Neural progenitor cell (in vitro differentiated cells): ENCODE results near the gene ZSCAN9. TPM values are rescaled to one million over a fixed set of nuclear protein-coding genes. Genes with fewer than 3 reads are reported as not detected.

Source experiments
- DNase-seq: peaks from one replicate; pipeline ENCODE4 v3.0.0-alpha.2; 2016; ENCODE audit warnings: low spot score
- H2AFZ ChIP-seq: fragments of 200-600 bp; sonication (generic); replicated peaks from 2 replicates; pipeline ENCODE4 v1.6.1; 2016; ENCODE audit warnings: antibody characterized with exemption
- H3F3A ChIP-seq: fragments of 200-600 bp; sonication (generic); 2 replicates; pipeline ENCODE4 v1.6.1; 2016; ENCODE audit warnings: antibody characterized with exemption, low read depth
- H3K27ac ChIP-seq: fragments of 200-600 bp; sonication (generic); 2 replicates; pipeline ENCODE4 v1.5.1; 2016; ENCODE audit warnings: mild to moderate bottlenecking
- H3K27me3 ChIP-seq: fragments of 200-600 bp; sonication (generic); 2 replicates; pipeline ENCODE4 v1.6.1; 2016; ENCODE audit warnings: mild to moderate bottlenecking, moderate library complexity
- H3K36me3 ChIP-seq: fragments of 200-600 bp; sonication (generic); 2 replicates; pipeline ENCODE4 v1.5.1; 2016
- H3K4me1 ChIP-seq: fragments of 200-600 bp; sonication (generic); 2 replicates; pipeline ENCODE4 v1.6.1; 2016; ENCODE audit warnings: mixed run types
- H3K4me2 ChIP-seq: fragments of 200-600 bp; sonication (generic); 2 replicates; pipeline ENCODE4 v1.6.1; 2016
- H3K4me3 ChIP-seq: fragments of 200-600 bp; sonication (generic); 2 replicates; pipeline ENCODE4 v1.5.1; 2016
- H3K79me2 ChIP-seq: fragments of 200-600 bp; sonication (generic); 2 replicates; pipeline ENCODE4 v1.6.1; 2016; ENCODE audit warnings: low read depth
- H3K9ac ChIP-seq: fragments of 200-600 bp; sonication (generic); 2 replicates; pipeline ENCODE4 v1.6.1; 2016
- H3K9me3 ChIP-seq: fragments of 200-600 bp; sonication (generic); 2 replicates; pipeline ENCODE4 v1.5.1; 2016; ENCODE audit warnings: low read depth
- H4K20me1 ChIP-seq: fragments of 200-600 bp; sonication (generic); 2 replicates; pipeline ENCODE4 v1.6.1; 2016; ENCODE audit warnings: low read depth
- H3K27ac Mint-ChIP-seq: 3 replicates; pipeline ENCODE4 v1.8.0; 2021; ENCODE audit warnings: mixed read lengths
- H3K27me3 Mint-ChIP-seq: 2 replicates; pipeline ENCODE4 v1.8.0; 2022; ENCODE audit warnings: low read depth, mild to moderate bottlenecking, inconsistent platforms, moderate library complexity, mixed read lengths; ENCODE audit not compliant: insufficient read depth
- H3K36me3 Mint-ChIP-seq: 3 replicates; pipeline ENCODE4 v1.8.0; 2021; ENCODE audit warnings: mixed read lengths
- H3K4me1 Mint-ChIP-seq: 3 replicates; pipeline ENCODE4 v1.8.0; 2021; ENCODE audit warnings: mixed read lengths
- H3K4me3 Mint-ChIP-seq: 3 replicates; pipeline ENCODE4 v1.8.0; 2021; ENCODE audit warnings: mild to moderate bottlenecking, moderate library complexity, mixed read lengths
- H3K9me3 Mint-ChIP-seq: 3 replicates; pipeline ENCODE4 v1.8.0; 2020; ENCODE audit warnings: mixed read lengths
- CTCF ChIP-seq: fragments of 200-600 bp; sonication (generic); IDR thresholded peaks from 2 replicates; pipeline ENCODE4 v1.5.1; 2017; ENCODE audit warnings: antibody characterized with exemption, mild to moderate bottlenecking
- EZH2 ChIP-seq: fragments of 200-600 bp; sonication (generic); IDR thresholded peaks from 2 replicates; pipeline ENCODE4 v1.6.1; 2017; ENCODE audit warnings: antibody characterized with exemption, mild to moderate bottlenecking, moderate library complexity
- EZH2phosphoT487 ChIP-seq: fragments of 200-600 bp; sonication (generic); IDR thresholded peaks from 2 replicates; pipeline ENCODE4 v1.6.1; 2017; ENCODE audit warnings: antibody characterized with exemption
- total RNA-seq: library from RNA; depleted of rRNA; stranded (reverse); fragments of >200 nt; gene quantifications from 2 replicates; pipeline ENCODE4 v1.2.3, GENCODE V29; 2015; ENCODE audit warnings: low replicate concordance

ZSCAN9 gene
- total RNA-seq, 1 donor from 2014 or later: 34.6 TPM

- H3K27me3 ChIP-seq: peaks cover 14% of the 10 kb centered on the region
- H3K27me3 Mint-ChIP-seq: no peaks in the 10 kb centered on the region
- no peaks in the 10 kb centered on the region for H3K79me2 ChIP-seq
- no peak for DNase-seq
- H3K9me3 Mint-ChIP-seq: peaks cover 3% of the 10 kb centered on the region
- H3K36me3 ChIP-seq: no peaks in the 10 kb centered on the region
- no peak overlapping the region for H3K4me3 ChIP-seq
- no peak overlapping the region for H3K27ac ChIP-seq
- no peak for TF ChIP-seq CTCF
- TF ChIP-seq EZH2phosphoT487: no peak
- no peak for TF ChIP-seq EZH2
- H3K36me3 Mint-ChIP-seq: no peaks in the 10 kb centered on the region
- H2AFZ ChIP-seq: no peak overlapping the region
- H3K4me2 ChIP-seq: no peak overlapping the region
- no peak overlapping the region for H3K9ac ChIP-seq
- peaks cover 9% of the 10 kb centered on the region for H3F3A ChIP-seq
- H3K27ac Mint-ChIP-seq: no peak overlapping the region
- peaks cover 8% of the 10 kb centered on the region for H3K4me1 ChIP-seq
- H3K4me3 Mint-ChIP-seq: no peak overlapping the region
- H4K20me1 ChIP-seq: no peaks in the 10 kb centered on the region
- H3K9me3 ChIP-seq: no peaks in the 10 kb centered on the region
- H3K4me1 Mint-ChIP-seq: peaks cover 5% of the 10 kb centered on the region
These were observed 32.0 kb downstream of the ZSCAN9 start for GRCh38 chr6:28257042-28257441.

GRCh38 chr6:28258877-28259777 lies 34.1 kb downstream of the ZSCAN9 start, which contains the start of gene NKAPL:
Gene NKAPL (plus strand): TSS chr6:28259297. CDS start chr6:28259372, 75 bp downstream.
- Histone ChIP-seq H2AFZ (peak within 1 kb of the TSS; percentile 26), H3K9me3 (no peaks in the 10 kb centered on the region), H4K20me1 (no peaks in the 10 kb centered on the region), H3K4me3 (no peak within 1 kb of the TSS), H3K9ac (no peak within 1 kb of the TSS), H3F3A (peaks cover 9% of the 10 kb centered on the region), H3K79me2 (no peaks in the 10 kb centered on the region), H3K4me2 (no peak within 1 kb of the TSS), H3K27me3 (peaks cover 31% of the 10 kb centered on the region), H3K27ac (no peak within 1 kb of the TSS), H3K36me3 (no peaks in the 10 kb centered on the region), H3K4me1 (peaks cover 8% of the 10 kb centered on the region)
- Mint-ChIP-seq H3K27ac (no peak within 1 kb of the TSS), H3K4me3 (no peak within 1 kb of the TSS), H3K36me3 (no peaks in the 10 kb centered on the region), H3K27me3 (no peaks in the 10 kb centered on the region), H3K9me3 (peaks cover 3% of the 10 kb centered on the region), H3K4me1 (no peaks in the 10 kb centered on the region)
- no peak for DNase-seq
- no peak for TF ChIP-seq EZH2
- TF ChIP-seq EZH2phosphoT487: no peak
- TF ChIP-seq CTCF: no peak

- Histone ChIP-seq H2AFZ (no peak overlapping the region), H3K4me2 (no peak overlapping the region), H3K4me1 (peaks cover 22% of the 10 kb centered on the region), H4K20me1 (no peaks in the 10 kb centered on the region), H3K9me3 (no peaks in the 10 kb centered on the region), H3K4me3 (no peak overlapping the region), H3K36me3 (no peaks in the 10 kb centered on the region), H3K27ac (no peak overlapping the region), H3F3A (peaks cover 9% of the 10 kb centered on the region), H3K9ac (no peak overlapping the region), H3K27me3 (peaks cover 36% of the 10 kb centered on the region), H3K79me2 (peaks cover 18% of the 10 kb centered on the region)
- no peak for TF ChIP-seq EZH2
- H3K27ac Mint-ChIP-seq: no peak overlapping the region
- H3K4me3 Mint-ChIP-seq: no peak overlapping the region
- DNase-seq: no peak
- no peaks in the 10 kb centered on the region for H3K27me3 Mint-ChIP-seq
- no peaks in the 10 kb centered on the region for H3K36me3 Mint-ChIP-seq
- H3K9me3 Mint-ChIP-seq: no peaks in the 10 kb centered on the region
- H3K4me1 Mint-ChIP-seq: no peaks in the 10 kb centered on the region
These were observed 38.8 kb downstream of the ZSCAN9 start for GRCh38 chr6:28263922-28264321.

GRCh38 chr6:28264834-28265401 lies 39.8 kb downstream of the ZSCAN9 start:
- H3K9me3 Mint-ChIP-seq: no peaks in the 10 kb centered on the region
- Histone ChIP-seq H3K4me1 (peaks cover 22% of the 10 kb centered on the region), H3K79me2 (peaks cover 27% of the 10 kb centered on the region), H3K4me2 (no peak overlapping the region), H3K36me3 (no peaks in the 10 kb centered on the region), H3F3A (peaks cover 5% of the 10 kb centered on the region), H3K9ac (no peak overlapping the region), H2AFZ (no peak overlapping the region), H3K27ac (no peak overlapping the region), H4K20me1 (no peaks in the 10 kb centered on the region), H3K4me3 (no peak overlapping the region), H3K27me3 (peaks cover 34% of the 10 kb centered on the region), H3K9me3 (no peaks in the 10 kb centered on the region)
- TF ChIP-seq CTCF (no peak), EZH2 (no peak), EZH2phosphoT487 (no peak)
- H3K27ac Mint-ChIP-seq: no peak overlapping the region
- H3K36me3 Mint-ChIP-seq: no peaks in the 10 kb centered on the region
- no peak overlapping the region for H3K4me3 Mint-ChIP-seq
- DNase-seq: no peak
- H3K4me1 Mint-ChIP-seq: peaks cover 2% of the 10 kb centered on the region
- H3K27me3 Mint-ChIP-seq: no peaks in the 10 kb centered on the region
